ENCODE data around the gene ASF1A.

- TF ChIP-seq CTCF (IDR thresholded peaks at IDR 0.05) (no peak), ZFX (IDR thresholded peaks at IDR 0.05; ENCODE audit: borderline replicate concordance) (no peak)
Observed at GRCh38 chr6:118859517-118860064, 34.4 kb upstream of the ASF1A start.

Data from 22Rv1 (cell line).